ENCODE data around the gene BICC1.

GRCh38 chr10:58838561-58839208 lies 326.0 kb downstream of the BICC1 start:
- no peak for TF ChIP-seq CTCF (IDR thresholded peaks at IDR 0.05)
- no peak for TF ChIP-seq POLR2A (IDR thresholded peaks at IDR 0.05)
- no peak for TF ChIP-seq POLR2AphosphoS5 (IDR thresholded peaks at IDR 0.05)
